Ramos (cell line): ENCODE data around the gene VWC2L.

Experiments
- in situ Hi-C: fragments of 300-500 bp; cut with MboI; formaldehyde crosslinking; loops from one replicate; pipeline ENCODE4 v1.14.3; 2022; ENCODE audit warnings: low sequenced_read_pairs; ENCODE audit not compliant: unreplicated experiment

The VWC2L gene

DNA sequence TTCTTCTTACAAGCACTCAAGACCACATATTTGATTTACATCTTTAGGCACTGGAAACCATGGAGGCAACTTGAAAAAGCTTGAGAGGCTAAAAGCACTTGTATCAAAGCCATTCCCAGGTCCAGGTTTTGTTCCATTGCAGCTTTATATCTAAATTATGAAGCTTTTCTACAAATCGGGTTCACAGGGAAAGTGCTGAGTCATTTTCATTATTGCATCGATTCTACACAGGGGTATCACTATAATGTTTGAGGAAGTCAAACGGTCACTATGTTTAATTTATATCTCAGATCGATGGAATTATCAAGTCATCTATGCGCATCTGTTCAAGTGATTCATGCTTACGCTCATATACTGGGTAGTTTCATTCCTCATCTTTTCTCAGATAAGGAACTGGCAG lies 118.7 kb downstream of the VWC2L start:
- in situ Hi-C loops: no loop called here

DNA sequence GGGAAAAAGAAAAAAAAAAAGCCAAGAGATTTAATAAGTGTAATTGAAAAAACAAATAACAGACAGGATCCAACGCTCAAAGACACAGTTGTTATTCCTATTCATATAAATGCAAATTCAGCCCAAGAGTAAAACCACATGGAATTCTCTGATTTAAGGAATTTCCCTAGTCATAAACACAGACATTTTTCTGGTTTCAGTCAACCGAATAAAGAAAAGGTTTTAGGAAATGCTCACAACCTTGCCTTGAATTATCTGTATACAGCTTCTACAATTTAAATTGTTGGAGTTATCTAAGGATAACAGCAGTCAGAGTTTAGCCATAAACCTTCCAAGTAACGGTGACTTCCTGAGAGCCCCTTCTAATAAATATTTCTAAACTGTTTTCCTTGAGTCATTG lies 122.7 kb downstream of the VWC2L start:
- in situ Hi-C loops: no loop called here

DNA sequence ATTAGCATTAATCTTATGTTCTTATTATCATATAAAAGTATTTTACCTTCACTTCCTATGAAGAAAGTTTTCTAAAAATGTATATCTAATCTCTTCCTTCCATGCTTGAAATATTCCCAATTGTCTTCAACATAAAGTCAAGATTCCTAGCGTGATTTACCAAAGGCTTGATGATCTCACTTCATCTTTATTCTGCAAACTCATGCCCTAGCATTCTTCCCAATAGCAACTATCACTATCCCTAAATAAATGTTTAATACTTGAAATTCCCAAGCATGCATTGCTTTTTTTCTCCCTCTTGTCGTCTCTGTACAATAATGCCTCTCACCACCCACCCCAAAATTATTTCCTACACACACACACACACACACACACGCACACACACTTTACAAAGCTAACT lies 125.8 kb downstream of the VWC2L start:
- in situ Hi-C loops: no loop called here

DNA sequence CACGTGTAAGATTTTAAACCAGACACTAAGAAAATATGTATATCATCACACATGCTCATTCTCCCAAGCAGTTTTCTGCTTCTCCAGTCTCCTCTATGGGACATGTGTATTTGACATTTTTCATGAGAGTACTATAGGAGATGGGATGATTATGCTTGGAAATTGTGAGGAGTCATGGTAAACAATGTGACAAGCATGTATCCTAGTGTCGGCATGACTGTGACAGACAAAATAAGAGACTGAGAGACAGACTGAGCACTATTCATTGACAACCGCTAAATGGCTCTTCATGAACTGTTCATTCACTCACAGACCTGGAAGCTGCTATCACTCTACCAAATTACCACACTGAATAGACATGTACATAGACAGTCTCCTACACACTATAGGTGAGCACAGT lies 127.1 kb downstream of the VWC2L start:
- in situ Hi-C loops: no loop called here

DNA sequence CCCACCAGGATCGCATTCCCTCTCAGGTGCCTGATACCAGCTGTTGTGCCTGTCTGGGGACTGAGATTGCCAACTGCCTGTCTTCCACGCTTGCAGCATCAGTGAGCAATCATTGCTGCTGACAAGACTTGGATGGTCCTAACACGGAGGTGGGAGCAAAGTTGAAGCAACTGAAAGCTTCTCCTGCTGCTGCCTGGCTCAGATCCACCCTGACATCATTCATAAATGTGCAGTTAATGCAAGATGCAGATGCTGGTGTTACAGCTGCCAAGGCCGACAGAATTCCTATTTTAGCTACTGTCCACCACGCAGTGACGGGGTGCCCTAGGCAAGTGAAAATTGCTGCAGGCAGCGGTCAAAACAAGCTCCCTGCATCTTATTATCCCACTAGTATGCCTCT lies 131.4 kb downstream of the VWC2L start:
- in situ Hi-C loops: no loop called here

DNA sequence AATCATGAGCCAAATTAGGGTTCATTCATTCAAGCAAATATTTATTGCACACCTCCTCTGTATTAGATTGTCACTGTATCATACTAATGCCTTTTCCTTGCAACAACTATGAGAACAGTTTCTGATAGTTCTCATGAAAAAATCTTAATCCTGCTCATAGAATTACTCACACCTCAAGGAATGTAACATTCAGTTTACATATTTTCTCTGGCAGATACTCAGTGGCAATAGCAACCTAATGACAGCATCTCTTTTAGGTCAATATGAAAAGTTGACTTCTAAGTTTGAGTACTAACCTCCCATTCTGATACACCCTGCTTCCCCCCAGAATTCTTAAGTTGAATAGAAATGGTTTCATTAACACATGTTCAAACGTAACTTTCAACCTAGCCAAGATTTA lies 132.0 kb downstream of the VWC2L start:
- in situ Hi-C loops: no loop called here

DNA sequence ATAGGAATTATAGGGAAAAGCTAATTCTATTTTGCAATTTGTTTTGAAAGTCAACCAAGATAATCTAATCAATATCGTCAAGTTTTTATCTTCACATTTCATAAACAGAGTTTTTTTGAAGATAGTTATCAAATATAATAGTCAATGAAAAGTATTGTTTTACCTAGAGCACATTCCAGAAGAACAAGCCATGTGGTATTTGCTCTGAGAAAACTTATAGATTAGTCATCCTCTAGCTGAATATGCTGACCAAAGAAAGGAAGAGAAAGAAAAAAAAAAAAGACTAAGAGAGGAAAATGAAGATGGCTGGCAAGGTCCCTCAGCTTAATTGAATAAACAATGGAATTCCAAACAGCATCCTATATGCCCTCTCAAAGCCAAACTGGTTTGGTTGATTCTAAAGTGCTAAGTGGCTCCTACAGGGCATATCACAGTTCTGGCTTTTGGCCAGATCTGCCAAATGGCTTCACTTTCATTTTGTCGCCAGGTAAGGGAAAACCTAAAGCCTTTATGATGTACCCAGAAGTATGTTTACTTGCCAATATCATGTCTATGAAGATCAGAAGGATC lies 132.6 kb downstream of the VWC2L start:
- in situ Hi-C loops: no loop called here

DNA sequence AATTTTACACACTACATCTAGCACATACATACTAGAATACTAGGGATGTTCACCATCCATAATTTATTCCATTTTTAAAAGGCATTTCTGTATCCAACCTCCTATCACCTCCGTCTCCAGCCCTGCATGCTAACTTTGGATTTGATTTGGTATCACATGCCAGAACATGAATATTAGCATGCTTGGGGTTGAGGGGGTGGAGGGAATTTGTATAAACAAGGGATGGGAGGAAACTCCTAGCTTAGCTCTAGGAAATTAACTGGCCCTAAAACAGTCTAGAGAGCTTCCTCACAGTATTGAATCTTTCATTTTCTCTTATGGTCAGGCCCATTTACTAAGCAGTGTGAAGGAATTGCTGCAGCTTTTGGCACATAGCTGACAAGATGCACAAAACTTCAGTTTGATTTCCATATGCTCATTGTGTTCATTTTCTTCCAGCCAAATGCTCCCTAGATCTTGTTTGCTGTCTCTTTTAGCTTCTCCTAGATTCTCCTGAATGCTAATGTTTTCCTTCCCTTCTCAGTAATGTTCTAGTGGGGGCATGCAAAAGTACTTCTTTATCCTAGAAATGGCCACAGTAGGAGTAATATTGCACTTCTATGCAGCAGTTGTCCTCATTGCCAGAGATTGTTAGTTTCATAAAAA lies 135.2 kb downstream of the VWC2L start:
- in situ Hi-C loops: no loop called here

DNA sequence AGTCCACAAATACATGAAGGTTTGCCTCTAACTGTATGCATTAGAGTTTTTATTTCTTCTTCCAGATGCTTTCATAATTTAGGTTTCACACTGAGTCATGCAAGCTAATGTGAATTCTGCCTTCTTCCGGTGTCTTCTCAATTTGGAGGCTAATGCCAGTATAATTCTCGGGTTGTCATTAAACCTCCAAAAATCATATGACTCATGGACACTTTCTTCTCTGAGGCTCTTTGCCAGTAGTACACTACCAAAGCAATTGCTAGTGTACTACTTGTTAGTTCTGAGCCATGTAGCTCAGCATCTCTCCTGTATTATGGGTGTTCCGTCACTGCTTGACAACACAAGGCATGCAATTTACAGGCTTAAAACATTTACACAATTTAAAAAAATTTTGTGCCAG lies 137.1 kb downstream of the VWC2L start:
- in situ Hi-C loops: no loop called here

DNA sequence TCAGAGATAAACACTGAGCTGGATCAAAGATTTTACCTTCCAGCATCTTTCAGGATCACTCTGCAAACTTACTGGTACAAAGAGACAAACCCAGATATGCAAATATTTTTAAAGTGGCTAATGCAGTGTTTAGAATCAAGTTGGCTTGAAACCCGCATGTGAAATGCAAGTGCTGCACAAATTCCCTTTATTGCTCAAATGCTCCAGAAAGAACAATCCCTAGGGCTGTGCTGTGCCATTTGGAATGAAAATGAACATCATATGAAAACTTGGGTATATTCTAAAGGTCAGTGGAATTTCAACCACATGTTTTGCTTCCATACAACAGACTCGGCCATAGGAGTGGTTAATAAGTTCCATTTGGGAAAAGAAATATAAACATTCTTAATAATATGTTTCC lies 139.1 kb downstream of the VWC2L start:
- in situ Hi-C loops: no loop called here

DNA sequence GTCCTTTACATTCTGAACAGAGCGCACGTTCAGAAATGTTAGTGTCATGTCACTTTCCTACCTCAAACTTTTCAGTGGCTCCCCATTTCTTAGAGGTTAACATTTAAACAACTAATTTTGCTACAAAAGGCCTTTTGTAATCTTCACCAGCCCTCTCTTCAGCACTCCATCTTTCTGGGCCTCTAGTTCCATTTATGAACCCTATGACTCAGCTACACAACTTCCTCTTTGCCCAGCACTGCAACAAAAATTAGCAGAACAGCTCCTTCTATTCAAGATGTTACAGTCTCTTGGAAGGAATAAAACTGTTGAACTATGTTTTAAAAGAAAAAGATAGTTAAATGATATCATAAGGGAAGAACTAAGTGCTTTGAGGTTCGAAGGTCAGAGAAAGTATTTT lies 139.9 kb downstream of the VWC2L start:
- in situ Hi-C loops: no loop called here

DNA sequence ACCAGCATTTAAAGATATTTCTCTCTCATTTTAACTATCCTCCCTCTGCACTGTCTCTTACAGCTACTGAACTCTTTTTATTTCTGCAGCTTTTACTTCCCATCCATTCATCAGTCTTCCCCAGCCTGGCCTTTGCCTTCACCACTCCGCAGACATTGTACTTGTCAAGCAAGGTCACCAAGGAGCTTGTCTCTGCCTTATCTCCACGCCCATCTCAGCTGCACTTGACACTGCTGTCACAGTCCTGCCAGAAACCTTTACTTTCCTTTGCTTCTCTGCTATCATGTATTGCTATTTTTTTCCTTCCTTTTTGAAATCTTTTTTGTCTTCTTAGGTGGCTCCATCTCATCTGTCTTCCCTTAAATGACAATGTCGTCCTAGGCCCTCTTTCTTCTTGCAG lies 147.0 kb downstream of the VWC2L start:
- in situ Hi-C loops: no loop called here

DNA sequence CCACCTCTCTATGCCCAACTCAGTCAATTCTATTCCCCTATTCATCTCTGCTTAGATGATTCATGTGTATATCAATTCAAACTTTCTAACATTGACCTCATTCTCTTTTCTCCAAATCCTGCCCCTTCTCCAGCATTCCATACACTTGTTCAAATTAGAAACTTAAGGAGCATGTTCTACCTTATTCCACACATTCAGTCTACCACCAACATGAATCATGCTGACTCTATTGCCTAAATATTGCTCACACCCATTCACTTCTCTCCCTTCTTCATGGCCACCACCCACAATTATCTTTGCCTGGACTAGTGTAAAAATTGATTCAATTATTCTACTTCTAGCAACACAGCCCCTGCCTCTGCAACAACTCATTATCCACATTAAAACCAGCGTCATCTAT lies 147.5 kb downstream of the VWC2L start:
- in situ Hi-C loops: no loop called here

DNA sequence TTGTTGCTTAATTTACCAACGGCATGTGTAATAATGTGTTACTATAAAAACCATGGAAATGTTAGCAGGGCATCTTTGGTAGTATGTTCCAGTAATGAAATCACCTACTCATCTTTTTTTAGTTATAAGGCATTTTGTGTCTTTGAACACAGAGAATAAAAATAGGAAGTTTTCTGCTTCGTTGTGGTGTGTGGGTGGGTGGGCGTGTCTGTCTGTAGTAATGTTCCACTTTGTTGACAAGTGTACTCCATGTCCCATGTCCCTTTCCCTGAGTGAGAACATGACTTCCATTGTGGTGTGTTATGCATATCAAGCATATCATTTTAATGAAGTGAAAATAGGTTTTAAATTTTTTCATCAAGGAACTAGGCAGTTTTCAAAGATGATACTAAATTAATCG lies 149.3 kb downstream of the VWC2L start:
- in situ Hi-C loops: no loop called here

DNA sequence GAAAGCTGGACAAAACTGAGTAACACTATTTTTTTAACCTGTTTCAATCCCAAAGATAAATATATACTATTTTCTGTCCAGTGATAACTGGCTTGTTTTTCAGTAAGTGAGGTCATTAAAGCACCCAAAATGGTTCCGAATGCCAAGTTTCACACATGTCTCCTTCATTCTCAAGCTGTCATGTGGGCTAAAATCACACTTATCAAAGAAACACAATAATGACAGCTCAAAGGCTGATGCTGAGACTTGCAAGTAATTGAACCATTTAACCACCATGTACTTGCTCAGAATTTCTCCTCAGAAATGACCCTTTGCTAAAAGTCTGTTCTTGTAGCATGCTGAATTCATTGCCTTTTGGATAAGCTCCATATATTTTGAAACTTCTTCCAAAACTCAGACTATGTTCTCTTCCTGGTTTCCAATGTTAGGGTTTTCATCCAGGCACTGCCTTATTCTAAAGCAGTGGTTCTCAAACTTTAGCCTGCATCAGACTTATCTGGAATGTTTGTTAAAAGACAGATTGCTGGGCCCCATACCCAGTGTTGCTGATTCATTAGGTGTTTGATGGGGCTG lies 149.8 kb downstream of the VWC2L start:
- in situ Hi-C loops: no loop called here

DNA sequence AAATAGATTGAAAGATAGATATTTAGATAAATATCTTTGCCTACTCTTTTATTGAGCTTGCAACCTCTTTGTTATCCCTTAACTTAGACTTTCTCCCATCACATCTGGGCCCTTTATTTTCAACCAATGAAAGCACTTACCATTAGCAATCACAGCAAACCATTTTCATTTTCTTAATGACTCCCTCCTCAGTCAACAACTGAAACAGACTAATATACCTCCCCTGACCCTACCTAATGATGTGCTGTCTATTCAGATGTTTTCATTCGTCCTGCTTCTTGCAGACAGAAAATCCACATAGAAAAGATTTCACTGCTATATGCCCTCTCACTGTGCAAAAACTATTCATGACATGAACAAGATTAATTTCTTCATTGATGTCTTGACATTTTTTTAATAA lies 154.4 kb downstream of the VWC2L start:
- in situ Hi-C loops: no loop called here

DNA sequence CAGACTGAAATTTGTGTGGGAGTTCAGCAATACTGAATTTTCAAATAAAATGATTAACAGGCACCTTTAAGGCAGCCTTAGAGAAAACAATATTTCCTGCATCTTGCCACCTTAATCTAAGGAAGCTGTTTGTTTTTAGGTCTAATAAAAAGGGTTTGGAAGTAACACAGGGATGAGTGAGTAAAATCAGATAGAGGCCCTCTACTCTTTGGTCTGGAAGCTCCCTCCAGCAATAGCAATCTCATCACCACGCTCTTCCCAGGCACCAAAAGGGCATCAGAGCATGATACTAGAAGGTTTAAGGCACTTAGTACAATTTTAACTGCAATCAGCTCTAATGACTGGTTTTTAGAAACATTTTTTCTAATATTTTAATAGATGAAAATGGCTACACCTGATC lies 155.6 kb downstream of the VWC2L start:
- in situ Hi-C loops: no loop called here

DNA sequence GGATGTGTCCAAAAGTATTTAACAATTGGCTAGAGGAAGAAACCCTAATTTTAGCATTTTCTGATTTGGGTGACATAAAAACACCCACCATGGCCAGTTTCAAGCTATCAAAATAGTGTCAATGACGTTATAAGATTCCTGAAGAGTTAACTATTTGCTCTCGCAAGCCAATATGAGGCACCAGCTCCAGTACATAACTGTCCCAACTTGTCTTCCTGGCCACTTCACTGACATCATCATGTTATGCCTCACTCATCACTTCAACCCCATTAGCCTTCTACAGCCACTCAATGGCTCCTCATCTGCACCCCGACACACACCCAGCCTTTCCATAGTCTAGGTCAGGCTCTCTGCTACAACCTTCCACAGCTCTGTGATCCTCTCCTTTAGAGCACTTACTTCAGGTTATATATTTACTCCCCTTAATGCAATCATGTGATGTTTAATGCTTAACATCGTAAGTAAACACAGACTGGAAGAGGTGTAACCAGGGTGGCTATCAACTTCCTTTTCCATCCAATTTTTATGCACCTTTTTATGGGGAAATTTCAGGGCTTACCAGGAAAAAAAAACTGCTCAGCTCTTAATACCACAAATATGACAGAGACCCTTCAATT lies 158.7 kb downstream of the VWC2L start:
- in situ Hi-C loops: no loop called here

DNA sequence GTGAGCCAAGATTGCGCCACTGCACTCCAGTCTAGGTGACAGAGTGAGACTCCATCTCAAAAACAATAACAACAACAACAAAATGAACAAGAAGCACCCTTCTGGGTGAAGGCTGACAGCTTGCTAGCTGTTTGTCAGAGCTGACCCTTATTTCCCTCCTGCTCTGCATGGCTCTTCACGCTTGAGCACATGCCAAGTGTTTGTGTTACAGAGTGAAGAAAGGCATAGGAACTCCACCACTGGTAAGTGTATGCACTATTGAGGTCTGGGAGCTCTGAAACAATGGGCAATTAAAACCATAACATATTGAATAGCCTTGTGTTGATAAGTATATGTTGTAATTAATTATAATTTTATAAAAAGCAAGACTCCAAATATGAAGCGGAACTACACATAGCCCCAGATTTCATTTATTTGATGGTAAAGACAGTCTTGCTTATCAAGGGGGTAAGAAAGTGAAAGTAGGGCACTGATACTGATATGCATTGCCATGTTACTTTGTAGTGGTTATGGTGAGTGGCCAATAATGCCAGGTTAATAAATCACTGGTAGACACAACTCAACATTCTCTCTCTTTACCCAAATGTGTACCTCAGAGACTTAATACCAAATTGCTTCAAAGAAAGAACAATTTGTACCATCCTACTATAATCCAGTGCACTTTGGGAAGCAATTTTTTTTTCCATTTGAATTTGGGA lies 163.4 kb downstream of the VWC2L start:
- in situ Hi-C loops: no loop called here

DNA sequence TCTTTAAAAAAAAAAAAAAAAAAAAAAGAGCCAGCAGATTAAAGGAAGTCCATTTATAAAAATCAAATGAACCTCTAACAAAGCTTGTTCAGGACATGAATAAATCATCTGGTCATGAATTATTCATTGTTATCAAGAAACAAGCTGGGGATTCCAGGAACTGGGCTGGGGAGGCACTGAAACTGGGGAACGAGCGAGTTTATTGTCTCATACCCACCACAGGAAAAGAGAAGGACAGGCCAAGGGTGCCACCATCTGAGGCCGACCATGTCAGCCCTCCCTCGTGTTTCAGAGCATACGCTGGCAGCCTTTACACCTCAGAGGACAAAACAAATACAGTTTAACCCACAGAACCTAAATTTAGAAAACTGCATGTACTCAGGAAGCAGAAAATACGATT lies 164.2 kb downstream of the VWC2L start:
- in situ Hi-C loops: no loop called here

DNA sequence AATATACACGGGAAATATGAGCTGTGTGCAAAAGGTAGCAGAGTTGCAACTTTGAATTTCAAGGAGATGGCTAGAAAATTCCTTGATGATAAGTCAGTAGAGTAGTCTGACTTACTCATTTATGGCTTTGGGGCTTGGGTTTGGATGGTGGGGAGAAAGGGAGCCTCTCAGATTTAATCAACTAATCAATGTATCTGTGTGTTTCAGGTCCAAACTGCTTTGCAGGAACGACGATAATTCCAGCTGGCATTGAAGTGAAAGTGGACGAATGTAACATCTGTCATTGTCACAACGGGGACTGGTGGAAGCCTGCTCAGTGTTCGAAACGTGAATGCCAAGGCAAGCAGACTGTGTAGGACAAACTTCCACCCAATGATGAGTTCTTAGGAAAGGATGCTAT lies 164.6 kb downstream of the VWC2L start:
- in situ Hi-C loops: no loop called here
